ENCODE results near the gene TCERG1. TPM values are rescaled to one million over a fixed set of nuclear protein-coding genes. Genes with fewer than 3 reads are reported as not detected.

TCERG1 gene
- polyA plus RNA-seq, 1 donor from 2014 or later, result 238 TPM

GRCh38 chr5:146440870-146441495 is 6.2 kb upstream of the TCERG1 start:
- Histone ChIP-seq H3K4me3 (ENCODE audit: low read length) (no peak overlapping the region), H3K4me2 (ENCODE audit: low read length) (no peak overlapping the region), H3F3A (ENCODE audit: insufficient read depth, low read length, poor library complexity, severe bottlenecking) (no peaks in the 10 kb centered on the region), H4K20me1 (ENCODE audit: insufficient read depth) (no peaks in the 10 kb centered on the region), H3K9ac (ENCODE audit: low read length) (no peak overlapping the region), H2AFZ (ENCODE audit: low read depth, low read length) (no peak overlapping the region), H3K9me3 (ENCODE audit: low read length) (no peaks in the 10 kb centered on the region), H3K27me3 (ENCODE audit: insufficient read depth, low read depth, low read length) (no peaks in the 10 kb centered on the region), H3K27ac (ENCODE audit: low read length) (no peak overlapping the region), H3K79me2 (replicated peaks; ENCODE audit: insufficient read depth, low read length) (no peaks in the 10 kb centered on the region), H3K9me2 (ENCODE audit: insufficient read depth, low read length) (no peaks in the 10 kb centered on the region), H3K36me3 (ENCODE audit: insufficient read depth, low read length) (no peaks in the 10 kb centered on the region)
- no peak for TF ChIP-seq RAD21 (conservative IDR thresholded peaks at IDR 0.05)
- no peak for TF ChIP-seq EZH2 (IDR thresholded peaks at IDR 0.05; ENCODE audit: borderline replicate concordance, insufficient read depth, low read length, poor library complexity, severe bottlenecking)
- TF ChIP-seq POLR2AphosphoS5 (IDR thresholded peaks at IDR 0.05), result no peak
- TF ChIP-seq, protein P1, sequence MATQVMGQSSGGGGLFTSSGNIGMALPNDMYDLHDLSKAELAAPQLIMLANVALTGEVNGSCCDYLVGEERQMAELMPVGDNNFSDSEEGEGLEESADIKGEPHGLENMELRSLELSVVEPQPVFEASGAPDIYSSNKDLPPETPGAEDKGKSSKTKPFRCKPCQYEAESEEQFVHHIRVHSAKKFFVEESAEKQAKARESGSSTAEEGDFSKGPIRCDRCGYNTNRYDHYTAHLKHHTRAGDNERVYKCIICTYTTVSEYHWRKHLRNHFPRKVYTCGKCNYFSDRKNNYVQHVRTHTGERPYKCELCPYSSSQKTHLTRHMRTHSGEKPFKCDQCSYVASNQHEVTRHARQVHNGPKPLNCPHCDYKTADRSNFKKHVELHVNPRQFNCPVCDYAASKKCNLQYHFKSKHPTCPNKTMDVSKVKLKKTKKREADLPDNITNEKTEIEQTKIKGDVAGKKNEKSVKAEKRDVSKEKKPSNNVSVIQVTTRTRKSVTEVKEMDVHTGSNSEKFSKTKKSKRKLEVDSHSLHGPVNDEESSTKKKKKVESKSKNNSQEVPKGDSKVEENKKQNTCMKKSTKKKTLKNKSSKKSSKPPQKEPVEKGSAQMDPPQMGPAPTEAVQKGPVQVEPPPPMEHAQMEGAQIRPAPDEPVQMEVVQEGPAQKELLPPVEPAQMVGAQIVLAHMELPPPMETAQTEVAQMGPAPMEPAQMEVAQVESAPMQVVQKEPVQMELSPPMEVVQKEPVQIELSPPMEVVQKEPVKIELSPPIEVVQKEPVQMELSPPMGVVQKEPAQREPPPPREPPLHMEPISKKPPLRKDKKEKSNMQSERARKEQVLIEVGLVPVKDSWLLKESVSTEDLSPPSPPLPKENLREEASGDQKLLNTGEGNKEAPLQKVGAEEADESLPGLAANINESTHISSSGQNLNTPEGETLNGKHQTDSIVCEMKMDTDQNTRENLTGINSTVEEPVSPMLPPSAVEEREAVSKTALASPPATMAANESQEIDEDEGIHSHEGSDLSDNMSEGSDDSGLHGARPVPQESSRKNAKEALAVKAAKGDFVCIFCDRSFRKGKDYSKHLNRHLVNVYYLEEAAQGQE (IDR thresholded peaks at IDR 0.05; ENCODE audit: borderline replicate concordance), result no peak
- no peak for TF ChIP-seq MXI1 (conservative IDR thresholded peaks at IDR 0.05; ENCODE audit: poor library complexity, severe bottlenecking)
- TF ChIP-seq, protein P2, sequence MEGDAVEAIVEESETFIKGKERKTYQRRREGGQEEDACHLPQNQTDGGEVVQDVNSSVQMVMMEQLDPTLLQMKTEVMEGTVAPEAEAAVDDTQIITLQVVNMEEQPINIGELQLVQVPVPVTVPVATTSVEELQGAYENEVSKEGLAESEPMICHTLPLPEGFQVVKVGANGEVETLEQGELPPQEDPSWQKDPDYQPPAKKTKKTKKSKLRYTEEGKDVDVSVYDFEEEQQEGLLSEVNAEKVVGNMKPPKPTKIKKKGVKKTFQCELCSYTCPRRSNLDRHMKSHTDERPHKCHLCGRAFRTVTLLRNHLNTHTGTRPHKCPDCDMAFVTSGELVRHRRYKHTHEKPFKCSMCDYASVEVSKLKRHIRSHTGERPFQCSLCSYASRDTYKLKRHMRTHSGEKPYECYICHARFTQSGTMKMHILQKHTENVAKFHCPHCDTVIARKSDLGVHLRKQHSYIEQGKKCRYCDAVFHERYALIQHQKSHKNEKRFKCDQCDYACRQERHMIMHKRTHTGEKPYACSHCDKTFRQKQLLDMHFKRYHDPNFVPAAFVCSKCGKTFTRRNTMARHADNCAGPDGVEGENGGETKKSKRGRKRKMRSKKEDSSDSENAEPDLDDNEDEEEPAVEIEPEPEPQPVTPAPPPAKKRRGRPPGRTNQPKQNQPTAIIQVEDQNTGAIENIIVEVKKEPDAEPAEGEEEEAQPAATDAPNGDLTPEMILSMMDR (IDR thresholded peaks at IDR 0.05; ENCODE audit: poor library complexity, severe bottlenecking), result no peak

DNA sequence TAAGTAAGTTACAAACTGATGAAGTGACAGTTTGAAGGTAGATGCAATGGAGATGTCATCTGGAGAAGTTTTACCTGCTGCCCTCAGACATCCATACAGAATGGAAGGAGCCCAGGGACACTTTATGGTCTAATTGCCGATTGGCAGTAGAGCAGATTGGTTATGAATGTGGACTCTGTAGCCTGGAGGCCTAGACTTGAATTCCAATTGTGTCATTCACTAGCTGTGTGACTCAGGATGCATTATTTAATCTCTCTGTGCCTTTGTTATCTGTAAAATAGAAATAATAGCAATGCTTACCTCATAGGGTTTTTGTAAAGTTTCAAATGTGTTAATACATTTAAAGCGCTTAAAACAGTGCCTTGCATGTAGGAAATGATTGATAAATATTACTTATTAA is 5.2 kb upstream of the TCERG1 start:
- TF ChIP-seq EP300 (conservative IDR thresholded peaks at IDR 0.05; ENCODE audit: poor library complexity, severe bottlenecking) (no peak), EZH2 (IDR thresholded peaks at IDR 0.05; ENCODE audit: borderline replicate concordance, insufficient read depth, low read length, poor library complexity, severe bottlenecking) (no peak), RAD21 (conservative IDR thresholded peaks at IDR 0.05) (no peak), MXI1 (conservative IDR thresholded peaks at IDR 0.05; ENCODE audit: poor library complexity, severe bottlenecking) (no peak), POLR2AphosphoS5 (IDR thresholded peaks at IDR 0.05) (no peak), SMC3 (conservative IDR thresholded peaks at IDR 0.05; ENCODE audit: poor library complexity) (no peak), TAF1 (IDR thresholded peaks at IDR 0.05; ENCODE audit: low read depth) (no peak)
- TF ChIP-seq, protein P2 (IDR thresholded peaks at IDR 0.05; ENCODE audit: poor library complexity, severe bottlenecking), result no peak
- TF ChIP-seq, protein P1 (IDR thresholded peaks at IDR 0.05; ENCODE audit: borderline replicate concordance), result no peak
- H3K9me2 ChIP-seq (ENCODE audit: insufficient read depth, low read length), result no peaks in the 10 kb centered on the region
- H3K9ac ChIP-seq (ENCODE audit: low read length), result no peak overlapping the region
- no peaks in the 10 kb centered on the region for H3K27me3 ChIP-seq (ENCODE audit: insufficient read depth, low read depth, low read length)
- H2AFZ ChIP-seq (ENCODE audit: low read depth, low read length), result no peak overlapping the region
- H3K27ac ChIP-seq (ENCODE audit: low read length), result no peak overlapping the region
- no peak overlapping the region for H3K4me2 ChIP-seq (ENCODE audit: low read length)
- H3K4me3 ChIP-seq (ENCODE audit: low read length), result no peak overlapping the region
- no peaks in the 10 kb centered on the region for H3K36me3 ChIP-seq (ENCODE audit: insufficient read depth, low read length)
- no peaks in the 10 kb centered on the region for H3K9me3 ChIP-seq (ENCODE audit: low read length)
- no peaks in the 10 kb centered on the region for H4K20me1 ChIP-seq (ENCODE audit: insufficient read depth)
- no peaks in the 10 kb centered on the region for H3K79me2 ChIP-seq (replicated peaks; ENCODE audit: insufficient read depth, low read length)
- no peaks in the 10 kb centered on the region for H3F3A ChIP-seq (ENCODE audit: insufficient read depth, low read length, poor library complexity, severe bottlenecking)

All from neural cell (in vitro differentiated cells).